ENCODE data around the gene SEC14L1.

DNA sequence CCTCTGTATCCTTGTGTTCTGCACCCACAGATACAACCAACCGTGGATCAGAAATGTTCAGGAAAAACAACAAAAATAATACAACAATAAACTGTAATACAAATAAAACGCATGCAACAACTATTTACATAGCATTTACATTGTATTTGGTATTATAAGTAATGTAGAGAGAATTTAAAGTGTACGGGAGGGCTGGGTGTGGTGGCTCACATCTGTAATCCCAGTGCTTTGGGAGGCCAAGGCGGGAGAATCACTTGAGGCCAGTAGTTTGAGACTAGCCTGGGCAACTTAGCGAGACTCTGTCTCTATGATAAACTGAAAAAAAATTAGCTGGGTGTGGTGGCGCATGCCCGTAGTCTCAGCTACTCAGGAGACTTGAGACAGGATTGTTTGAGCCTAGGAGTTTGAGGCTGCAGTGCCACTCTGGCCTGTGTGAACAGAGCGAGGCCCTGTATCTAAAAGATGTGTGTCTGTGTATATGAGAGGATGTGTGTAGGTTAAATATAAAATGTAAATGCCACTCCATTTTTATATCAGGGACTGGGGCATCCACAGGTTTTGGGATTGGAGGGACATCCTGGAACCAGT is 13.3 kb downstream of the SEC14L1 start:
- no peak for TF ChIP-seq EZH2 (IDR thresholded peaks at IDR 0.05; ENCODE audit: borderline replicate concordance, low read depth, low read length, poor library complexity, severe bottlenecking)
- TF ChIP-seq, protein P1, sequence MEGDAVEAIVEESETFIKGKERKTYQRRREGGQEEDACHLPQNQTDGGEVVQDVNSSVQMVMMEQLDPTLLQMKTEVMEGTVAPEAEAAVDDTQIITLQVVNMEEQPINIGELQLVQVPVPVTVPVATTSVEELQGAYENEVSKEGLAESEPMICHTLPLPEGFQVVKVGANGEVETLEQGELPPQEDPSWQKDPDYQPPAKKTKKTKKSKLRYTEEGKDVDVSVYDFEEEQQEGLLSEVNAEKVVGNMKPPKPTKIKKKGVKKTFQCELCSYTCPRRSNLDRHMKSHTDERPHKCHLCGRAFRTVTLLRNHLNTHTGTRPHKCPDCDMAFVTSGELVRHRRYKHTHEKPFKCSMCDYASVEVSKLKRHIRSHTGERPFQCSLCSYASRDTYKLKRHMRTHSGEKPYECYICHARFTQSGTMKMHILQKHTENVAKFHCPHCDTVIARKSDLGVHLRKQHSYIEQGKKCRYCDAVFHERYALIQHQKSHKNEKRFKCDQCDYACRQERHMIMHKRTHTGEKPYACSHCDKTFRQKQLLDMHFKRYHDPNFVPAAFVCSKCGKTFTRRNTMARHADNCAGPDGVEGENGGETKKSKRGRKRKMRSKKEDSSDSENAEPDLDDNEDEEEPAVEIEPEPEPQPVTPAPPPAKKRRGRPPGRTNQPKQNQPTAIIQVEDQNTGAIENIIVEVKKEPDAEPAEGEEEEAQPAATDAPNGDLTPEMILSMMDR (conservative IDR thresholded peaks at IDR 0.05; ENCODE audit: low read depth, low read length) = no peak

Measured in A673 (cell line).